PC-3 (cell line): ENCODE results near the gene UCP1. TPM values are rescaled to one million over a fixed set of nuclear protein-coding genes. Genes with fewer than 3 reads are reported as not detected.

Experiments used
- ATAC-seq: fragments of 200-7000 bp; cut with Tn5 transposase; 2 replicates; pipeline ENCODE4 v1.9.1; 2020; ENCODE audit warnings: mild to moderate bottlenecking, moderate library complexity
- BruUV-seq: library from RNA; stranded (reverse); fragments of 400-500 nt; replicated peaks from 2 replicates; lab custom pipeline; 2021; lab: Mats Ljungman, UMichigan
- CTCF ChIA-PET: fragments of 300-600 bp; sonication (Branson Sonifier 250); formaldehyde crosslinking; loops from one replicate; lab custom pipeline; 2022; ENCODE audit warnings: antibody characterized with exemption; lab: Charles Lee
- POLR2A ChIA-PET: fragments of 300-600 bp; sonication (Branson Sonifier 250); formaldehyde crosslinking; loops from one replicate; lab custom pipeline; 2022; ENCODE audit warnings: antibody characterized with exemption; ENCODE audit not compliant: unreplicated experiment; lab: Charles Lee
- DNase-seq: peaks from one replicate; pipeline ENCODE4 v3.0.0-alpha.2; 2015
- H2AFZ ChIP-seq: fragments of 300-600 bp; sonication (generic); 2 replicates; pipeline ENCODE4 v1.6.0; 2016; ENCODE audit warnings: antibody characterized with exemption, low read length
- H3F3A ChIP-seq: fragments of 300-600 bp; sonication (generic); one replicate; pipeline ENCODE4 v1.6.0; 2017; ENCODE audit warnings: antibody characterized with exemption, low read length, control low read depth, mild to moderate bottlenecking; ENCODE audit not compliant: unreplicated experiment
- H3K27ac ChIP-seq: fragments of 300-600 bp; sonication (generic); 2 replicates; pipeline ENCODE4 v1.5.1; 2016; ENCODE audit warnings: mild to moderate bottlenecking, low read length
- H3K27me3 ChIP-seq: fragments of 300-600 bp; sonication (generic); 2 replicates; pipeline ENCODE4 v1.6.1; 2016; ENCODE audit warnings: low read length, mixed read lengths
- H3K36me3 ChIP-seq: fragments of 300-600 bp; sonication (generic); 2 replicates; pipeline ENCODE4 v1.6.1; 2016; ENCODE audit warnings: low read depth, mixed run types, low read length, mixed read lengths
- H3K4me1 ChIP-seq: fragments of 300-600 bp; sonication (generic); 2 replicates; pipeline ENCODE4 v1.5.1; 2016; ENCODE audit warnings: low read length; ENCODE audit not compliant: insufficient read depth
- H3K4me2 ChIP-seq: fragments of 300-600 bp; sonication (generic); 2 replicates; pipeline ENCODE4 v1.6.0; 2016; ENCODE audit warnings: low read length
- H3K4me3 ChIP-seq: fragments of 300-600 bp; sonication (generic); 2 replicates; pipeline ENCODE4 v1.5.1; 2016; ENCODE audit warnings: mild to moderate bottlenecking, low read length, mixed read lengths
- H3K79me2 ChIP-seq: fragments of 300-600 bp; sonication (generic); 2 replicates; pipeline ENCODE4 v1.6.1; 2017; ENCODE audit warnings: low read length, mixed read lengths
- H3K9ac ChIP-seq: fragments of 300-600 bp; sonication (generic); 2 replicates; pipeline ENCODE4 v1.6.0; 2016; ENCODE audit warnings: mild to moderate bottlenecking, low read length
- H3K9me2 ChIP-seq: fragments of 300-600 bp; sonication (generic); replicated peaks from 2 replicates; pipeline ENCODE4 v1.6.1; 2016; ENCODE audit warnings: mixed run types, low read length, mixed read lengths
- H3K9me3 ChIP-seq: fragments of 300-600 bp; sonication (generic); 2 replicates; pipeline ENCODE4 v1.6.1; 2016; ENCODE audit warnings: low read length, mixed read lengths
- H4K20me1 ChIP-seq: fragments of 300-600 bp; sonication (generic); 2 replicates; pipeline ENCODE4 v1.6.1; 2016; ENCODE audit warnings: low read length, mixed read lengths
- CTCF ChIP-seq: fragments of 300-600 bp; sonication (generic); conservative IDR thresholded peaks from 2 replicates; pipeline ENCODE4 v1.5.1; 2017; ENCODE audit warnings: antibody characterized with exemption, low read depth, mild to moderate bottlenecking, low read length
- EZH2 ChIP-seq: fragments of 300-600 bp; sonication (generic); IDR thresholded peaks from one replicate; pipeline ENCODE4 v1.6.1; 2017; ENCODE audit warnings: antibody characterized with exemption, mild to moderate bottlenecking, low read length; ENCODE audit not compliant: unreplicated experiment
- EZH2phosphoT487 ChIP-seq: fragments of 300-600 bp; sonication (generic); IDR thresholded peaks from 2 replicates; pipeline ENCODE4 v1.6.1; 2018; ENCODE audit warnings: mild to moderate bottlenecking, antibody characterized with exemption, low read length, borderline replicate concordance
- intact Hi-C: fragments of 100-400 bp; cut with micrococcal nuclease; formaldehyde crosslinking; loops from 2 replicates; pipeline ENCODE4 v1.9.0; 2023
- total RNA-seq: library from RNA; depleted of rRNA; stranded (reverse); fragments of >200 nt; gene quantifications from 2 replicates; pipeline ENCODE4 v1.2.3, GENCODE V29; 2014

The UCP1 gene
- total RNA-seq, 1 experiment from 2014 or later = not detected

- ATAC-seq = no peak; the same call in 1 of the 2 replicates
- H3K79me2 ChIP-seq = no peaks in the 10 kb centered on the region
- peak overlapping the region; percentile 86 for H2AFZ ChIP-seq
- peak overlapping the region; percentile 80 for H3K4me2 ChIP-seq
- no peaks in the 10 kb centered on the region for H3K9me2 ChIP-seq
- CTCF ChIA-PET = no interaction called here
- no peak for DNase-seq
- no peaks in the 10 kb centered on the region for H3K36me3 ChIP-seq
- H3K4me1 ChIP-seq = 0 out of 2 replicates have a peak, but pooled peaks cover 3% of the 10 kb centered on the region
- no TSS peak for BruUV-seq
- peak overlapping the region; percentile 64 for H3K4me3 ChIP-seq
- intact Hi-C loops = no loop called here
- H3K27ac ChIP-seq = no peak overlapping the region
- H3K9ac ChIP-seq = no peak overlapping the region
- POLR2A ChIA-PET = no interaction called here
- no peaks in the 10 kb centered on the region for H3F3A ChIP-seq
- 0 out of 2 replicates have a peak, but pooled peaks cover 5% of the 10 kb centered on the region for H3K9me3 ChIP-seq
- TF ChIP-seq CTCF (no peak), EZH2phosphoT487 (no peak), EZH2 (no peak)
- peaks cover 33% of the 10 kb centered on the region for H3K27me3 ChIP-seq
- H4K20me1 ChIP-seq = no peaks in the 10 kb centered on the region
These were observed 512 bp upstream of the UCP1 start for GRCh38 chr4:140569307-140569638.

GRCh38 chr4:140559696-140560095, 9.1 kb downstream of the UCP1 start:
- ChIA-PET CTCF (interaction anchor here (0.7 kb wide), 1 partner anchor 234 kb away, joined by 7 read pairs; no protein-coding TSS in a partner anchor), POLR2A (no interaction called here)
- H3K36me3 ChIP-seq = no peaks in the 10 kb centered on the region

More at GRCh38 chr4:140559696-140560095, 9.1 kb downstream of the UCP1 start:
- H3K27me3 ChIP-seq = no peaks in the 10 kb centered on the region
- H3F3A ChIP-seq = no peaks in the 10 kb centered on the region
- H3K27ac ChIP-seq = no peak overlapping the region
- H3K9me2 ChIP-seq = no peaks in the 10 kb centered on the region
- TF ChIP-seq EZH2 (no peak), EZH2phosphoT487 (no peak), CTCF (no peak)
- H3K4me1 ChIP-seq = no peaks in the 10 kb centered on the region
- ATAC-seq = no peak
- H4K20me1 ChIP-seq = no peaks in the 10 kb centered on the region
- DNase-seq = no peak
- H3K79me2 ChIP-seq = no peaks in the 10 kb centered on the region
- H2AFZ ChIP-seq = no peak overlapping the region
- H3K4me3 ChIP-seq = no peak overlapping the region
- intact Hi-C loops = no loop called here
- no peak overlapping the region for H3K4me2 ChIP-seq
- no peak overlapping the region for H3K9ac ChIP-seq
- no peaks in the 10 kb centered on the region for H3K9me3 ChIP-seq
- BruUV-seq = no TSS peak
